ENCODE measurements around the gene CENPB.
A peak's percentile ranks its signal among the peaks of the same experiment; 100 is the strongest.
"Not testable (repeated sequence)": the region's sequence is repeated elsewhere in the genome, so short reads cannot be mapped to it uniquely, and the experiment has no call there.

Gene CENPB, protein sequence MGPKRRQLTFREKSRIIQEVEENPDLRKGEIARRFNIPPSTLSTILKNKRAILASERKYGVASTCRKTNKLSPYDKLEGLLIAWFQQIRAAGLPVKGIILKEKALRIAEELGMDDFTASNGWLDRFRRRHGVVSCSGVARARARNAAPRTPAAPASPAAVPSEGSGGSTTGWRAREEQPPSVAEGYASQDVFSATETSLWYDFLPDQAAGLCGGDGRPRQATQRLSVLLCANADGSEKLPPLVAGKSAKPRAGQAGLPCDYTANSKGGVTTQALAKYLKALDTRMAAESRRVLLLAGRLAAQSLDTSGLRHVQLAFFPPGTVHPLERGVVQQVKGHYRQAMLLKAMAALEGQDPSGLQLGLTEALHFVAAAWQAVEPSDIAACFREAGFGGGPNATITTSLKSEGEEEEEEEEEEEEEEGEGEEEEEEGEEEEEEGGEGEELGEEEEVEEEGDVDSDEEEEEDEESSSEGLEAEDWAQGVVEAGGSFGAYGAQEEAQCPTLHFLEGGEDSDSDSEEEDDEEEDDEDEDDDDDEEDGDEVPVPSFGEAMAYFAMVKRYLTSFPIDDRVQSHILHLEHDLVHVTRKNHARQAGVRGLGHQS

GRCh38 chr20:3786665-3787323 lies at the start of gene CENPB:
CENPB (minus strand) TSS chr20:3786740; CDS start chr20:3786483, 257 bp downstream.
- DNase-seq: peak; percentile 70

DNA sequence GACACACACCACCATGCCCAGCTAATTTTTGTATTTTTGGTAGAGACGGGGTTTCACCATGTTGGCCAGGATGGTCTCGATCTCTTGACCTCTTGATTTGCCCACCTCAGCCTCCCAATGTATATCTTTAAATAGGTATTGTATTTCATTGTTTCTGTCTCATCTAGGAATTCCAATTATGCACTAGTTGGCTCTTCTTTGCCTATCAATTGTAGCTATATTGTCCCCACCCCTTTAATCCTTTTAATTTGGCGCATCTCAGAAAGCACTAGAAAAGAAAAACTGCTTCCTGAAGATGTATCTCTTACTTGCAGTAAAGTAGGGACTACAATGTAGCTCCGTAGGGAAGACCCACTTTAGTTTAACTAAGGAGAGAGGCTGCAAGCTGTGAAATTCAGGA lies 49.6 kb upstream of the CENPB start:
- DNase-seq: no peak

GRCh38 chr20:3829891-3830290 lies 43.4 kb upstream of the CENPB start:
- DNase-seq: not testable (repeated sequence)

GRCh38 chr20:3828798-3829197 lies 42.3 kb upstream of the CENPB start:
- DNase-seq: no peak

- no peak for DNase-seq
These were observed 39.9 kb upstream of the CENPB start for GRCh38 chr20:3826420-3826819.

DNA sequence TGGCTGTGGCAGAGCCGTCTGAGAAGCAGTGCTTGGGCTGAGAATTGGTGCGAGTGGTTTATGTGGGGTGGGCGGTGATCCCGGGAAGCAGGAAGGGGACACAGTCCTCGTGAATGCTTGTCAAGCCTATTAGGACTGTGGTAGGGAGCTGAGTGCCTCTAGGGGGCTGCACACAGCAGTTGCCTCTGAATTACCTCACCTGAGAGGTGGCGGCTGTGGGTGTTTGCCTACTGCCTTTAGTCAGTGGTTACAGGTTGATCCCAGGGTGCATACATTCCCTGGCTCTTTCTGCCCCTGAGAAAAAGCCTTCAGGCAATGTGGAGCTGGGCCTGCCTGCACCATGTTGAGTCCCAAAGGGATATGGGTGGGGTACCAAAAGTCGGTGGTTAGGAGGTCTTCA lies 39.0 kb upstream of the CENPB start:
- DNase-seq: no peak

DNA sequence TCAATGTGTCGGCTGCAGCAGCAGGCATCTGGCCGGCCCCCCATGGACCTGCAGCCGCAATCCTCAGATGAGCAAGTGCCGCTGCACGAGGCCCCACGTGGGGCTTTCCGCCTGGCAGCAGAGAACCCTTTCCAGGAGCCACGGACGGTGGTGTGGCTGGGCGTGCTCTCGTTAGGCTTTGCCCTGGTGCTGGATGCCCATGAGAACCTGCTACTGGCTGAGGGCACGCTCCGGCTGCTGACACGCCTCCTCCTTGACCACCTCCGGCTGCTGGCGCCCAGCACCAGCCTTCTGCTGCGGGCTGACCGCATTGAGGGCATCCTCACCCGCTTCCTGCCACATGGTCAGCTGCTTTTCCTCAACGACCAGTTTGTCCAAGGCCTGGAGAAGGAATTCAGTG lies 37.3 kb upstream of the CENPB start:
- DNase-seq: no peak

GRCh38 chr20:3821996-3822395 lies 35.5 kb upstream of the CENPB start:
- DNase-seq: no peak

DNA sequence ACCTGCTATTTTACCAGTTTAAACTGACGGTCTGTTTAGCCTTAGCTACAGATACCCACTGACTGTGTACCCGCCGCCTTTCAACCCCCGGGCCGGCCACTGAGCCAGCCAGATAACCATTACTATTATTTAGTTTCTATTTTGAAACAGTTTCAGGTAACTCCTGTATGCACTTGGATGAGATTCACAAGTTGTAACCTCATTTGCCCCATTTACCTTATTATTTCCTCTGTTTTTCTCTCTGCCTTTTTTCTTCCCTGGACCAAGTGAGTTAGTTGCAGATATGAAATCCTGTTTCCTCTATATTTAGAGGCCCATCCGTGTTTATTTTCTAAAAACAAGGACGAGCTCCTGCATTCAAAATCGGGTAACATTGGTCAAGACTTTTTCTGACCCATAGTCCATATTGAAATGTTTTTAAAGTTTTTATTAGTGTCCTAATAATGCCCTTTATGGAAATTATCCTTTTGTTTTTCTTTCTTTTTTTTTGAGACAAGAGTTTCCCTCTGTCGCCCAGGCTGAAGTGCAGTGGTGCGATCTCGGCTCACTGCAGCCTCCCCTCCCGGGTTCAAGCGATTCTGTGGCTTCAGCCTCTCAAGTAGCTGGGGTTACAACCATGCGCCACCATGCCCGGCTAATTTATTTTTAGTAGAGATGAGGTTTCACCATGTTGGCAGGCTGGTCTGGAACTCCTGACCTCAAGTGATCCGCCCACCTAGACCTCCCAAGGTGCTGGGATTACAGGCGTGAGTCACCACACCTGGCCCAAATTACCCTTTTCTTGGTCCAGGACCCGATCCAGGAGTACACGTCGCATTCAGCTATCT lies 34.6 kb upstream of the CENPB start:
- DNase-seq: no peak

- peak; percentile 87 for DNase-seq
These were observed 33.7 kb upstream of the CENPB start, which contains the start of gene AP5S1 for GRCh38 chr20:3820048-3820900. AP5S1 (plus strand) TSS chr20:3820547; CDS start chr20:3822118, 1,571 bp downstream.

GRCh38 chr20:3819411-3820047 lies 33.0 kb upstream of the CENPB start:
- DNase-seq: no peak

DNA sequence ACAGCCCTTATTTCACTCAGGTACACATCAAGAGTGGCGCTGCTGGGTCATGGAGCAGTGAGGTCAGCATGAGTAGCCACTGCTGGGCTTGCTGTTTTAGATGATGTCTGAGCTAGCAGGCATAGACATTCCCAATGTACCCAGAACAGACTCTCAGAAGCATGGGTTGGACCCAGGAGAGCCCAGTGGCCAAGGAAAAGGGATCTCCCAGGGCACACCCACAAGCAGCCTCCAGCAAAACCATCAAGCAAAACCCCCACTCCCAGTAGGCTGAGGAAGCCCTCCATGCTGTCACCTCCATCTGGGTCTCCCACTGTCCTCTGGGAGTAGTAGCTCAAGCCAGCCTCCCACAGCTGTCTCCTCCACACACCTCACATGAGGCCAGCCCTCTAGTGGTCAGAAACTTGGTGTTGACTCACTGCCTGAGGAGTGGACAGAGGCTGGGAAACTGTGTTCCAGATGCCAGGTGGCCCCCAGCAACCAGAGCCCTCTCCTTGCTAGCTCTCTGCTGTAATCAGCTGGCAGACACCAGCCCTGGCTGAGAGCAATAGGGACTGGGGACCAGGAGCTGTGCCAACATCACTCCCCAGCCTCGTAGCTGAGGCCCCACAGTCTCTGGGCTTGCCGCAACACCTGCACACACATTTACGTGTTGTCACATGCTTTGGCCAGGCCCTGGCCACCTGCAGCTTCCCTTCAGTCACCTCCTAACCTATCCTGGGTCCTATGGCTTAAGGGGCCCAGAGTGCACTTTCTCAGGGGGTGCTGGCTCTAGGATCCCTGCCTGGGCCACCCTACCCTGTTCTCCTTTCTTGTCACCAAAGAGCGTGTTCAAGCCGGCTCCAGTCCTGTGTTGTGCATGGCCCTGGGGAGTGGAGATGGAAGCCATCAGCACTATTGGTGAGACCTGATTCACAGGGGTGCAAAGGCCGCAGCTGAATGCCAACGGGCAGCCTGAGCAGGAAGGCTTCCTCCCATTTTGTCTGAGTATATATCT lies 31.9 kb upstream of the CENPB start:
- DNase-seq: peak; percentile 86

DNA sequence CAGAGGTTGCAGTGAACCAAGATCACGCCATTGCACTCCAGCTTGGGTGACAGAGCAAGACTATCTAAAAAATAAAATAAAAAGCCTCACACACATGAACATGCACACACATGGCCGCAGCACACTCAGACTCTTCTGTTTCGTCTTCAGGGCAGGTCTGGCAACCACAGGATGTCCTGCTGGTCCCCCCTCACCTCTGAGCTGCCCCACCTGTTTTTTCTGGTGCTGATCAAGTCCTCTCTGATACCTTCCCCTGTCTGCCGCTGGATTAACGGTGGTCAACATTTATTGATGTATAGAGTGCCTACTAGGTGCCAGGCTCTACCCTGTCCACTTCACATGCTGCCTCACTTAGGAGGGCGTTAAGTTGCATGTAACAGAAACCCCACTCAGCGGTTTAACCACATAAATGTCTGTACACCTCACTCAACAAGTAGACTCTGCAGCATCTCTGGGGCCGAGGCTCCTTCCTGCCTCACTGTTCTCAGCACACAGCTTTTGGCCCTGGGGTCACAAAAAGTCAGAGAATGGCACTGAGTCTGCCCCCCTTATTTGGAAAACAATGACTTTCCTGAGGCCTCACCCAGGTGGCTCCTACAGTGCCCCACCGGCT lies 29.3 kb upstream of the CENPB start:
- DNase-seq: no peak

GRCh38 chr20:3814928-3815495 lies 28.5 kb upstream of the CENPB start:
- DNase-seq: no peak

- no peak for DNase-seq
These were observed 27.5 kb upstream of the CENPB start for GRCh38 chr20:3813848-3814581.

GRCh38 chr20:3812975-3813847 lies 26.7 kb upstream of the CENPB start:
- no peak for DNase-seq

- DNase-seq: no peak
These were observed 25.7 kb upstream of the CENPB start for GRCh38 chr20:3812259-3812681.

Measured in amniotic stem cell (primary cell).